HG02970 (cell line): Measurements from ENCODE around the gene MAP3K12.

Experiments used
- ATAC-seq: cut with Tn5 transposase; IDR thresholded peaks from one replicate; pipeline ENCODE4 v1.9.1; 2021; ENCODE audit warnings: mild to moderate bottlenecking, moderate library complexity, moderate number of reproducible peaks; ENCODE audit not compliant: unreplicated experiment, low FRiP score

MAP3K12 gene

GRCh38 chr12:53510181-53510812, 11.0 kb upstream of the MAP3K12 start:
- no peak for ATAC-seq

DNA sequence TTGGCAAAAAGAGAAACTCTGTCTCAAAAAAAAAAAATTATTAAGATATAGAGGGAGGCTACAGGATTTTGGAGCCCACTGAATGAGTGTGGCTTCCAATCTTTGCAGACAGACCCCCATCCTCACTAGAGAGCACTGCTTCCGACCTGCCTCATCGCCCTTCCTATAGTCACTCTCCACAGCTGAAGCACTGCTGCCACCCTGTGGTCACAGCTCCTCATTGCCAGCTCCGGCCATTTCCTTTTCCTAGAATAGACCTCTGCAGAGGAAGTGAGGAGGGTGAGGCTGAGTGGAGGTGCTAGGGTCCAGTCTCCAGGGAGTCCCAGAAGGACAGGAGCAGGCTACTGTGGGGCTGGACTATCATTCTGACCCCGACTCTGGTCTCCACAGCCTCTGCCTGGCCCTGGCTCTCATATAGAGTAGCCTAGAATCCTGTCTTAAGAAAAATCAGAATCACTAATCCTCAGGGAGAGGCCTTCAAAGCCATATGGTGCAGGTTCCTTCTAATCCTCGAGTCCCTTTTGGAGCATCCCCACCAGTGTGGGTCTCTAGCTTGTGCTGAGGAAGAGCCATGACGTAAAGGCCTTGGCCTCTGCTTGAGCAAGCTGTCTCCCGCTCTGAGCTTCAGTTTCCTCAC, 9.4 kb upstream of the MAP3K12 start:
- no peak for ATAC-seq

DNA sequence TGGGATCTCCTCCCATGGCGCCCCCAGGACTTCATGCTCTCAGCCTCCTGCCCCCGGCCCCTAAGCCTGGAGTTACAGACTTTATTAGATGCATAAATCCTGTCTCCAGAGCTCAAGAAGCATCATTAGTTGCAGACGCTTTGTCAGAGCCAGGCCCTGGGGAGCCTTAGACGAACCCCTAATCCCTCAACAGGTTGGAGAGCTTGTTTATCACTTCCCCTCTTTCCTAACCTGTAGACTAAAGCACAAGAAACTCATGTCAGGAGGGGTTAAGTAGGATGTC, 8.3 kb upstream of the MAP3K12 start:
- ATAC-seq: no peak

DNA sequence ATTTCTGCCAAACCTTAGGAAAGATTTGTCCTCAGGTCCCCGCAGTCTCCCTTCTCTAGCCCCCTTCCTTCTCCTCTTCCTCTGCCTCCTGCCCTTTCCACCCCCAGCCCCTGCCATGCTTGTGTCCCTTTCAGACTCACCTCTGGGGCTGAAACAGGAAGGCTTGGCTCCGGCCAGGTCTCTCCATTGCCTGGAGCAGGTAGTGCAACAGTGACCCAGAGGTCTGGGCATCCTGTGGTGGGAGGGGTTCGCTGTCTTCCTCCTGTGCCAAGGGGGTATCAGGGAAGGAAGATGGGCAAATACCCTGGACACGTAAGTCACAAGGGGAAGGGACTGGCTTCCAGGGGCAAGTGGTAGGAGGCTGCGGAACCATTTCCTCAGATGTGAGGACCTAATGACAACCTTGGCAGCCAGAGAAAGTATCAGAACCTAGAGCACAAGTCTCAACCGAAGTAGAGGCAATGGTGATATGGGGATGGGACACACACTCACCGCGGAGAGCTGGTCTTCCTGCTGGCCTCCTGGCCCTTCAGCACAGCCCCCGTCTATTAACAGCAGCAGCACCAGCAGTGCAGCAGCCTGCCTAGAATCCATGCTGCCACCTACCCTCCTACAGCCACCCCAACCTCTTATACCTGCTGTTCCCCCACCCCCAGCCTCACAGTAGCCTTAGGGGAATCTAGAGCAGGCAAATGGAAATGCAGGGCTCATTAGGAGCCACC, 7.8 kb upstream of the MAP3K12 start, which contains the start of gene NPFF:
Gene NPFF (minus strand): TSS at position 604 of the 722 bp plus-strand sequence. CDS start 10 bp downstream, at position 594.
- no peak for ATAC-seq

DNA sequence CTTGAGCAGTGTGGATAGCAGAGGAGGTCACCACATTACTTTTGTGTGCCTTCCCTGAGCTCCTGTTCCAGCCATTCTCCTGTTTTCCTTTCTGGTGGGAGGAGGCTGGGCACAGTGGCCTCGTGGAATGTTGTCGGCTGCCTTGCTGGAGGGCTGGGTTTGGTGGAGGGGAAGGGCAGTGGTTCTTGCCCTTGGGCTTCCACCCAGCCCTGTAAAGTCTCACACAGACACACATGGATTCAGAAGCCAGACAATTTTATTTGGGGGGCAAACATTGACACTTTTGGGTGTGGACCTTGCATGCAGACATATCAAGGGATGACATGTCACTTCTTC, 7.2 kb upstream of the MAP3K12 start:
- no peak for ATAC-seq

- ATAC-seq: no peak
Observed at GRCh38 chr12:53505555-53506449, 6.5 kb upstream of the MAP3K12 start.

DNA sequence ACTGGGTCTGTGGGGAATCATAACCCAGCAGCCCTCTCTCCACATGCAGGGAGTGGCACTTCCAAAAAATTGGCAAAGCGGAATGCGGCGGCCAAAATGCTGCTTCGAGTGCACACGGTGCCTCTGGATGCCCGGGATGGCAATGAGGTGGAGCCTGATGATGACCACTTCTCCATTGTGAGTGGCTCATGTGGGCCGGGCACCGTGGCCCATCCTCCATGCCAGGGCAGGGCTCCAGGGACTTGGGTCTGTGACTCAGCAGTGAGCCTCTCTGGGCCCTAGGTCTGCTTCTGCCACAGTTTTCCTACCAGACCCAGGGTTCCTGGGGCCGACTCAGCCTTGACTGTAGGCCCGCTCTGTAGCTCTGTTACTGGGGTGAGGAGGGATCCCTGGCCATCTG, 5.8 kb upstream of the MAP3K12 start:
- no peak for ATAC-seq

- ATAC-seq: no peak
Observed at GRCh38 chr12:53504004-53504920, 5.0 kb upstream of the MAP3K12 start.

GRCh38 chr12:53502983-53503728, 3.9 kb upstream of the MAP3K12 start:
- ATAC-seq: no peak

GRCh38 chr12:53502331-53502730, 3.1 kb upstream of the MAP3K12 start:
- ATAC-seq: no peak

DNA sequence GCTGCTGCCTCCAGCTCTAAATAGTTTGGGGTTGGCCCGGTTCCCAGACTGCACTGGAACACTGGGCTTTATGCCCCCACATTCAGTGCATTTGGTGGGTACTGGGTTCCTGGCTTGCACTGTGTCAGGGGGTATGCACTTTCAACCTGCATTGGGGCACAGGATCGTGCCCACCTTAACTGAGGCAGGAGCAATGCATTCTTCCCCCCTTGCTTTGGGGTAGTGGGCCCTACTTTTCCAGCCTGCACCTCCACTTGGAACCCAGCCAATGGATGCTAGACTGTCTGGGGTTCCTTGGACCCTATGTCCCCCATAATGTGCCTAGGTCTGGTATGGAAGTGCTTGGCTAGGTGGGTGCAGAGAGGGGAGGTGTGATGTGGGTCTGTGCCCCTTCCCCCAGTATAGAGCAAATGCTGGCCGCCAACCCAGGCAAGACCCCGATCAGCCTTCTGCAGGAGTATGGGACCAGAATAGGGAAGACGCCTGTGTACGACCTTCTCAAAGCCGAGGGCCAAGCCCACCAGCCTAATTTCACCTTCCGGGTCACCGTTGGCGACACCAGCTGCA, 2.4 kb upstream of the MAP3K12 start:
- ATAC-seq: no peak

DNA sequence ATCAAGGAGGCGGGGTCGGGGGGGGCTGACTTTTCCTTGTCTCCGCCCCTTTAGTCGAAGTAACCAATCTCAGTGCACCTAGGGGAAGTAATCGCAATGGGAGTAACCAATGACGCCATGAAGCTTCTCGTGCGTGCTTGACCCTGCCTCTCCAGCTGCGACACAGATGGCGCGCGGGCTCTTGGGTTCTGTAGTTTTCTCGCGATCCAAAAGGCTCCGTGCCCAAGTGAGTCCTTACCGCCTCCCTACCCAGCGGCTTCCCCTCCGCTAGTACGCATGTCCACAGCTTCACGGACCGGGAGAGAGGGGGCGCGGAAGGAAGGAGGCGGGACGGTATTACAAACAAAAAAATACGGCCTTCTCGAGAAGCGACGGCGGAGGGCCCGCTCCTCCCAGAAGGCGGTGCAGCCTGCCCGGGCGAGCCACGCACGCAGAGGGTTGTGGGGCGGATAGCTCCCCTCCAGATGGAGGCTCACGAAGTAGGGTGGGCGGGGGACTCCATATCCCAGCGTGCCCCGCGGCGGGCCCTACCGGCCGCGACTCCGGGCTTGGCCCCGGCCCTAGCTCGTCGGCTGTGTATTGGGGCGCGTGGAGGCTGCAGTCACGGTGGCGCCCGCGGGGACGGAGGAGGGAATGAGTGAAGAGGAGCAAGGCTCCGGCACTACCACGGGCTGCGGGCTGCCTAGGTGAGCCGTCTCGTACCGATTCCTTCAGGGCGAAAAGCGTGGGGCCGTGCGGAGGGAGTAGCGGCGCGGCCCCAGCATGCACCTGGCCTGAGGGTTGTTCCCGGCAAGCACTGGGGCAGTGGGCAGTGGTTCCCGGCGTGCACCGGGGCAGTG, 1.7 kb upstream of the MAP3K12 start, which contains the start of gene TARBP2:
Gene TARBP2 (plus strand): TSS at position 508 of the 839 bp plus-strand sequence. CDS start 126 bp downstream, at position 634.
- peak; percentile 83 for ATAC-seq

DNA sequence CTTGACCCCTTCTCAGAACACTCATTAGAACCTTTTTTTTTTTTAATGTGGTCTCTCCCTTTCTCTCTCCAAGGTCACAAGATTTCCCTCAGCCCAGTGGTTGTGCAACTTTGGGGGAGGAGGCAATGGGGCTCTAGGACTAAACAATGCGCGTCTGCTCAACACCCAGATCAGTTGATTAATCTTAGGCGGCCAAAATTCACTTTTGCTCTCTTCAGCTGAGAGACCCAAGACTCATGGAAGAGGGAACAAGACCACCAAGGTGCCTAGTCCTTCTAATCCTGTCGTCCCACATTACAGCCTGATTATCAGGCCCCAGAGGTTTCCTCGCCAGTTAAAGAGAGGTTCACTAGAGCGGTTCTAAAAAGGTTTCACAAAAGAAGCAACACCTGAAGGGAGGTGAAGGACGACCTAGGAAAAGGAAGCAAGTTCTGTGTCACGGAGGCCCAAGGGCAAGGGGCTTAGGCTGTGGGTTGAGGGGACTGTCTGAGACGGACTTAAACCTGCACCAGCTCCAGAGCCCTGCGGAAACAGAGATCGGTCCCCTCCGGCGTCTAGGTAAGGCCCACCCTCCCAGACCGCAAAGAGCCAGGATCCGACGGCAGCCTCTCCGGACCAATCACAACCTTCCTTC, 1.0 kb upstream of the MAP3K12 start:
- no peak for ATAC-seq

GRCh38 chr12:53498235-53498630, 1.0 kb downstream of the MAP3K12 start:
- no peak for ATAC-seq

- ATAC-seq: no peak
Observed at GRCh38 chr12:53497461-53497860, 1.8 kb downstream of the MAP3K12 start.

DNA sequence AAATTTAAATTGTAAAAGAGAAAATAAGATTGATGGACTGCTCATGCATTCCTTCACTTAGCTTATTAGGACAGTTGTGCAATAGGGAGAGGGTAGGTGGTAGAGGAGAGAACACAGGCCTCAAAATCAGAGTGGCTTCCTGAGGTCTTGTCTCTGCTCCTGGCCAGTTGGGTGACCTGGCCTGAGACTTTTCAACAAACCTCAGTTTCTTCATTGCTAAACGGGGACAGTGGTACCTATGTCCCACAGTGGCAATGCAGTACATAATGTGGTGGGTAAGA, 2.6 kb downstream of the MAP3K12 start:
- ATAC-seq: no peak

GRCh38 chr12:53495903-53496751, 3.1 kb downstream of the MAP3K12 start:
- ATAC-seq: no peak
